Peyer's patch (tissue), 4 donors: ENCODE results near the gene FOXC2. TPM values are rescaled to one million over a fixed set of nuclear protein-coding genes. Genes with fewer than 3 reads are reported as not detected.

Source experiments
- DNase-seq, 3 donors: peaks; one replicate each; pipeline ENCODE4 v3.0.0-alpha.2; 2017 to 2019
- H3K27ac ChIP-seq, 4 donors: fragments of 200-600 bp; sonication (generic); one replicate each; pipeline ENCODE4 v1.5.1; 2016 to 2019
- H3K27me3 ChIP-seq, 2 donors: fragments of 200-600 bp; sonication (generic); one replicate each; pipeline ENCODE4 v1.5.1; 2019
- H3K36me3 ChIP-seq, 3 donors: fragments of 200-600 bp; sonication (generic); one replicate each; pipeline ENCODE4 v1.5.1; 2016 to 2019
- H3K4me1 ChIP-seq, 4 donors: fragments of 200-600 bp; sonication (generic); one replicate each; pipeline ENCODE4 v1.5.1; 2016 to 2019
- H3K4me3 ChIP-seq, 4 donors: fragments of 200-600 bp; sonication (generic); 1 replicate in 3 of 4; 2 replicates in 1 of 4; pipeline ENCODE4 v1.5.1; 2016 to 2019; ENCODE audit warnings: mild to moderate bottlenecking in 1 of 4
- H3K9me3 ChIP-seq, 4 donors: fragments of 200-600 bp; sonication (generic); one replicate each; pipeline ENCODE4 v1.5.1; 2016 to 2019; ENCODE audit warnings: mild to moderate bottlenecking in 1 of 4
- CTCF ChIP-seq, 6 experiments: fragments of 450-650 bp in 4 of 6; fragments of 200-600 bp in 2 of 6; sonication (generic) in 1 of 6; IDR thresholded peaks; one replicate each; pipeline ENCODE4 v1.5.1; 2017 to 2019; ENCODE audit warnings: antibody characterized with exemption in 6 of 6, mild to moderate bottlenecking in 3 of 6, moderate library complexity in 1 of 6
- POLR2A ChIP-seq, 2 donors: fragments of 450-650 bp; IDR thresholded peaks; one replicate each; pipeline ENCODE4 v1.5.1; 2017; ENCODE audit warnings: antibody characterized with exemption in 2 of 2, mild to moderate bottlenecking in 2 of 2, moderate library complexity in 2 of 2
- total RNA-seq, 4 donors: library from RNA; depleted of rRNA; stranded (reverse); fragments of >200 nt; gene quantifications; one replicate each; pipeline ENCODE4 v1.1.0, GENCODE V29; 2016

FOXC2 gene
- total RNA-seq, 4 donors from 2014 or later: 0.40 to 1.5 TPM; not detected in 2

- DNase-seq: no peak
- H3K36me3 ChIP-seq: no peaks in the 10 kb centered on the region
- H3K27ac ChIP-seq: no peak overlapping the region
- H3K4me3 ChIP-seq: no peak overlapping the region
- TF ChIP-seq POLR2A (IDR thresholded peaks at IDR 0.05): no peak
- no peak for TF ChIP-seq CTCF (IDR thresholded peaks at IDR 0.05)
- no peaks in the 10 kb centered on the region for H3K27me3 ChIP-seq
- H3K9me3 ChIP-seq: no peaks in the 10 kb centered on the region
- no peaks in the 10 kb centered on the region for H3K4me1 ChIP-seq
Observed at GRCh38 chr16:86616906-86617305, 50.3 kb downstream of the FOXC2 start.

- H3K27me3 ChIP-seq: no peaks in the 10 kb centered on the region
- no peaks in the 10 kb centered on the region for H3K4me1 ChIP-seq
- no peak for TF ChIP-seq CTCF (IDR thresholded peaks at IDR 0.05)
- no peak for TF ChIP-seq POLR2A (IDR thresholded peaks at IDR 0.05)
- no peaks in the 10 kb centered on the region for H3K36me3 ChIP-seq
- no peaks in the 10 kb centered on the region for H3K9me3 ChIP-seq
- peak overlapping the region in 2 of 4 donors; percentile 8 to 30 for H3K4me3 ChIP-seq
- no peak for DNase-seq
- H3K27ac ChIP-seq: no peak overlapping the region
Observed at GRCh38 chr16:86618431-86619238, 52.0 kb downstream of the FOXC2 start.

Other genes starting within 250 kb of the FOXC2 start
- gene FOXF1, start 56.3 kb upstream of the FOXC2 start, total RNA-seq: 10 to 100 TPM in 2 of 4 donors, 1 to 10 TPM in 2; 4.4 to 36.3 (median 9.0) TPM
- 10 to 100 TPM; 18.2 to 35.4 (median 21.9) TPM for gene MTHFSD, start 11.6 kb upstream of the FOXC2 start, total RNA-seq
- gene FOXL1, start 11.7 kb downstream of the FOXC2 start, total RNA-seq: 10 to 100 TPM in 1 of 4 donors, 1 to 10 TPM in 3; 2.0 to 12.4 (median 3.0) TPM